ENCODE data around the gene HAUS7. TPM values are rescaled to one million over a fixed set of nuclear protein-coding genes. Genes with fewer than 3 reads are reported as not detected.

The HAUS7 gene
- total and polyA plus RNA-seq, 2 experiments from 2014 or later: 59.8 to 77.9 TPM

- TF ChIP-seq ZNF462 (CRISPR knock-in tag; IDR thresholded peaks at IDR 0.05) (no peak), ZNF114 (CRISPR knock-in tag; IDR thresholded peaks at IDR 0.05) (no peak)
Measured at GRCh38 chrX:153513265-153513664, 42.9 kb upstream of the HAUS7 start (continued).

GRCh38 chrX:153512501-153512893 is 42.1 kb upstream of the HAUS7 start:
- no peak for ATAC-seq
- peaks cover 19% of the 10 kb centered on the region for H3K27me3 Mint-ChIP-seq (ENCODE audit: insufficient read depth, low read depth, poor library complexity)
- no peak overlapping the region for H2AFZ ChIP-seq
- no peak overlapping the region for H3K4me3 ChIP-seq
- H3K4me1 ChIP-seq (ENCODE audit: insufficient read depth): no peaks in the 10 kb centered on the region
- no peaks in the 10 kb centered on the region for H3K79me2 ChIP-seq (replicated peaks; ENCODE audit: insufficient read depth)
- no peak overlapping the region for H3K4me2 ChIP-seq
- H3K4me1 Mint-ChIP-seq: peaks cover 3% of the 10 kb centered on the region; the same call in 2 of the 3 replicates
- H3K4me3 Mint-ChIP-seq: no peak overlapping the region
- no peaks in the 10 kb centered on the region for H3K36me3 ChIP-seq (ENCODE audit: insufficient read depth)
- H4K20me1 ChIP-seq (replicated peaks; ENCODE audit: insufficient read depth): no peaks in the 10 kb centered on the region
- H3K27ac Mint-ChIP-seq: no peak overlapping the region
- no peak for DNase-seq (ENCODE audit: low spot score)
- H3K9me3 Mint-ChIP-seq: no peaks in the 10 kb centered on the region; the same call in 2 of the 3 replicates
- peaks cover 13% of the 10 kb centered on the region for H3K27me3 ChIP-seq (ENCODE audit: insufficient read depth)
- H3K36me3 Mint-ChIP-seq (ENCODE audit: low read depth): no peaks in the 10 kb centered on the region; the same call in 2 of the 3 replicates
- H3K9me2 ChIP-seq (ENCODE audit: insufficient read depth): no peaks in the 10 kb centered on the region
- no peaks in the 10 kb centered on the region for H3F3A ChIP-seq (replicated peaks; ENCODE audit: low read depth)
- H3K27ac ChIP-seq (ENCODE audit: low read depth): no peak overlapping the region
- TF ChIP-seq EZH2 (IDR thresholded peaks at IDR 0.05; ENCODE audit: low read depth, unreplicated experiment): no peak
- no peak for TF ChIP-seq EZH2phosphoT487 (IDR thresholded peaks at IDR 0.05; ENCODE audit: unreplicated experiment)
- TF ChIP-seq NANOG (IDR thresholded peaks at IDR 0.05; ENCODE audit: borderline replicate concordance): no peak
- TF ChIP-seq ZNF331 (CRISPR knock-in tag; IDR thresholded peaks at IDR 0.05; ENCODE audit: low read depth): no peak
- TF ChIP-seq JUNB (IDR thresholded peaks at IDR 0.05; ENCODE audit: unreplicated experiment): no peak
- TF ChIP-seq, protein P1, sequence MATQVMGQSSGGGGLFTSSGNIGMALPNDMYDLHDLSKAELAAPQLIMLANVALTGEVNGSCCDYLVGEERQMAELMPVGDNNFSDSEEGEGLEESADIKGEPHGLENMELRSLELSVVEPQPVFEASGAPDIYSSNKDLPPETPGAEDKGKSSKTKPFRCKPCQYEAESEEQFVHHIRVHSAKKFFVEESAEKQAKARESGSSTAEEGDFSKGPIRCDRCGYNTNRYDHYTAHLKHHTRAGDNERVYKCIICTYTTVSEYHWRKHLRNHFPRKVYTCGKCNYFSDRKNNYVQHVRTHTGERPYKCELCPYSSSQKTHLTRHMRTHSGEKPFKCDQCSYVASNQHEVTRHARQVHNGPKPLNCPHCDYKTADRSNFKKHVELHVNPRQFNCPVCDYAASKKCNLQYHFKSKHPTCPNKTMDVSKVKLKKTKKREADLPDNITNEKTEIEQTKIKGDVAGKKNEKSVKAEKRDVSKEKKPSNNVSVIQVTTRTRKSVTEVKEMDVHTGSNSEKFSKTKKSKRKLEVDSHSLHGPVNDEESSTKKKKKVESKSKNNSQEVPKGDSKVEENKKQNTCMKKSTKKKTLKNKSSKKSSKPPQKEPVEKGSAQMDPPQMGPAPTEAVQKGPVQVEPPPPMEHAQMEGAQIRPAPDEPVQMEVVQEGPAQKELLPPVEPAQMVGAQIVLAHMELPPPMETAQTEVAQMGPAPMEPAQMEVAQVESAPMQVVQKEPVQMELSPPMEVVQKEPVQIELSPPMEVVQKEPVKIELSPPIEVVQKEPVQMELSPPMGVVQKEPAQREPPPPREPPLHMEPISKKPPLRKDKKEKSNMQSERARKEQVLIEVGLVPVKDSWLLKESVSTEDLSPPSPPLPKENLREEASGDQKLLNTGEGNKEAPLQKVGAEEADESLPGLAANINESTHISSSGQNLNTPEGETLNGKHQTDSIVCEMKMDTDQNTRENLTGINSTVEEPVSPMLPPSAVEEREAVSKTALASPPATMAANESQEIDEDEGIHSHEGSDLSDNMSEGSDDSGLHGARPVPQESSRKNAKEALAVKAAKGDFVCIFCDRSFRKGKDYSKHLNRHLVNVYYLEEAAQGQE (IDR thresholded peaks at IDR 0.05; ENCODE audit: unreplicated experiment): no peak
- TF ChIP-seq ETS1 (IDR thresholded peaks at IDR 0.05): no peak

Measured in GM23338 (cell line).